Lung (tissue), 12 donors: Measurements from ENCODE around the gene GRHL1. TPM values are rescaled to one million over a fixed set of nuclear protein-coding genes. Genes with fewer than 3 reads are reported as not detected.
"Not testable (repeated sequence)": the region's sequence is repeated elsewhere in the genome, so short reads cannot be mapped to it uniquely, and the experiment has no call there.

Experiments used
- ATAC-seq: fragments of 200-7000 bp; cut with Tn5 transposase; one replicate; pipeline ENCODE4 v1.9.1; 2020; ENCODE audit warnings: moderate number of reproducible peaks; ENCODE audit not compliant: insufficient read depth, low FRiP score
- DNase-seq, 3 donors: peaks; one replicate each; pipeline ENCODE4 v3.0.0-alpha.2; 2013 to 2017
- H3K27ac ChIP-seq, 2 donors: one replicate each; pipeline ENCODE4 v1.5.1; 2013; ENCODE audit warnings: mild to moderate bottlenecking in 2 of 2, moderate library complexity in 2 of 2, control low read depth in 1 of 2, inconsistent platforms in 1 of 2, low read depth in 1 of 2, low read length in 1 of 2
- H3K27me3 ChIP-seq, 3 donors: one replicate each; pipeline ENCODE4 v1.5.1; 2013; ENCODE audit warnings: low read length in 2 of 3; ENCODE audit not compliant: control insufficient read depth in 3 of 3, insufficient read depth in 3 of 3
- H3K36me3 ChIP-seq, 4 donors: one replicate each; pipeline ENCODE4 v1.5.1; 2013; ENCODE audit warnings: low read length in 4 of 4, mild to moderate bottlenecking in 1 of 4, moderate library complexity in 1 of 4; ENCODE audit not compliant: control insufficient read depth in 4 of 4, insufficient read depth in 4 of 4
- H3K4me1 ChIP-seq, 5 donors: one replicate each; pipeline ENCODE4 v1.5.1; 2013; ENCODE audit warnings: low read length in 5 of 5, mild to moderate bottlenecking in 2 of 5, moderate library complexity in 1 of 5; ENCODE audit not compliant: control insufficient read depth in 5 of 5, insufficient read depth in 5 of 5
- H3K4me3 ChIP-seq: one replicate; pipeline ENCODE4 v1.5.1; 2013; ENCODE audit warnings: mild to moderate bottlenecking, control low read depth, moderate library complexity
- H3K9ac ChIP-seq, 2 donors: one replicate each; pipeline ENCODE4 v1.5.1; 2013; ENCODE audit warnings: low read length in 2 of 2, control low read depth in 1 of 2; ENCODE audit not compliant: insufficient read depth in 1 of 2
- H3K9me3 ChIP-seq, 4 donors: one replicate each; pipeline ENCODE4 v1.5.1; 2013; ENCODE audit warnings: low read length in 3 of 4, mild to moderate bottlenecking in 1 of 4, moderate library complexity in 1 of 4; ENCODE audit not compliant: control insufficient read depth in 4 of 4, insufficient read depth in 3 of 4
- WGBS, 2 donors: extraction: QIAGEN DNeasy Blood & Tissue Kit; methylation state at CpG; one replicate each; pipeline ENCODE4 v1.1.7; 2013; 5-methylcytosine and 5-hydroxymethylcytosine counted together
- polyA plus RNA-seq, 2 donors: library from polyadenylated mRNA; stranded (reverse); fragments of 200-250 nt; gene quantifications; one replicate each; pipeline ENCODE4 v1.2.1, GENCODE V29; 2013
- total RNA-seq, 2 donors: library from RNA; depleted of rRNA in 1 of 2; stranded (reverse); fragments of >200 nt in 1 of 2; gene quantifications; one replicate each; pipeline ENCODE4 v1.2.1, GENCODE V29; 2014 to 2021
- TF ChIP-seq, protein P1 (sequence below): IDR thresholded peaks from 2 replicates; pipeline ENCODE4 v1.5.1; 2012; ENCODE audit warnings: mild to moderate bottlenecking; ENCODE audit errors: control extremely low read depth, extremely low read depth
- donor health status: control.
- donor health status: control.
- donor health status: Bipolar disorder and iron deficiency.
- donor health status: healthy.
- donor health status: DM: yes; HTN: yes; CAD: no.

GRHL1 gene
- total and polyA plus RNA-seq, 4 donors: 1.8 to 13.6 (median 5.6) TPM

DNA sequence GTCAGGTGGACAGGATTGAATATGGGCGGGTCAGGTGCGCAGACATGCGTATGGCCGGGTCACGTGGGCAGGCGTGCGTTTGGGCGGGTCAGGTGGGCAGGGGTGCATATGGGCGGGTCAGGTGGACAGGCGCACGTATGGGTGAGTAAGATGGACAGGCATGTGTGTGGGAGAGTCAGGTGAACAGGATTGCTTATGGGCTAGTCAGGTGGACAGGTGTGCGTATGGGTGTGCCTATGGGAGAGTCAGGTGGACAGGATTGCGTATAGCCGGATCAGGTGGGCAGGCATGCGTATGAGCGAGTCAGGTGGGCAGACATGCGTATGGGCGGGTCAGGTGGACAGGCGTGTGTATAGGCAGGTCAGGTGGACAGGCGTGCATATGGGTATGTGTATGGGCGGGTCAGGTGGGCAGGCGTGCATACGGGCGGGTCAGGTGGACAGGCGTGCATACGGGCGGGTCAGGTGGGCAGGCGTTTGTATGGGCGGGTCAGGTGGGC, 61.5 kb downstream of the GRHL1 start:
- ATAC-seq (no peak), DNase-seq (no peak)
- H3K9ac ChIP-seq: no peak overlapping the region

DNA sequence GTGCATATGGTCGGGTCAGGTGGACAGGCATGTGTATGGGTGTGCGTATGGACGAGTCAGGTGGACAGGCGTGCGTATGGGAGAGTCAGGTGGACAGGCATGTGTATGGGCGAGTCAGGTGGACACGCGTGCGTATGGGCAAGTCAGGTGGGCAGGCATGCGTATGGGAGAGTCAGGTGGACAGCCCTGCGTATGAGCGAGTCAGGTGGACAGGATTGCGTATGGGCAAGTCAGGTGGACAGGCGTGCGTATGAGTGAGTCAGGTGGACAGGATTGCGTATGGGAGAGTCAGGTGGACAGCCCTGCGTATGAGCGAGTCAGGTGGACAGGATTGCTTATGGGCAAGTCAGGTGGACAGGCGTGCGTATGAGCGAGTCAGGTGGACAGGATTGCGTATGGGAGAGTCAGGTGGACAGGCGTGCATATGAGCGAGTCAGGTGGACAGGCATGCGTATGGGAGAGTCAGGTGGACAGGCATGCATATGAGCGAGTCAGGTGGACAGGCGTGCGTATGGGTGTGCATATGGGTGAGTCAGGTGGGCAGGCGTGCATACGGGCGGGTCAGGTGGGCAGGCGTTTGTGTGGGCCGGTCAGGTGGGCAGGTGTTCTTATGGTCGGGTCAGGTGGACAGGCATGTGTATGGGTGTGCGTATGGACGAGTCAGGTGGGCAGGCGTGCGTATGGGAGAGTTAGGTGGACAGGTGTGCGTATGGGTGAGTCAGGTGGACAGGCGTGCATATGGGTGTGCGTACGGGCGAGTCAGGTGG, 62.3 kb downstream of the GRHL1 start:
- not testable (repeated sequence) for H3K27me3 ChIP-seq, H3K9ac ChIP-seq, DNase-seq, H3K27ac ChIP-seq, H3K9me3 ChIP-seq, ATAC-seq, H3K4me3 ChIP-seq, H3K36me3 ChIP-seq
- H3K4me1 ChIP-seq: peaks cover 0 to 15% (median 5%) of the 10 kb centered on the region in 5 donors
- 95 to 98% methylated on average over 43 of the region's 43 CpGs for WGBS, 2 donors

More for the DNA sequence above, 61.5 kb downstream of the GRHL1 start:
- Histone ChIP-seq H3K27ac (no peak overlapping the region), H3K36me3 (no peaks in the 10 kb centered on the region), H3K4me1 (peaks cover 0 to 15% (median 5%) of the 10 kb centered on the region in 5 donors), H3K4me3 (no peak overlapping the region), H3K27me3 (no peaks in the 10 kb centered on the region), H3K9me3 (no peaks in the 10 kb centered on the region)
- WGBS, 2 donors: 95% methylated on average over 29 of the region's 29 CpGs
- TF ChIP-seq, protein P1, sequence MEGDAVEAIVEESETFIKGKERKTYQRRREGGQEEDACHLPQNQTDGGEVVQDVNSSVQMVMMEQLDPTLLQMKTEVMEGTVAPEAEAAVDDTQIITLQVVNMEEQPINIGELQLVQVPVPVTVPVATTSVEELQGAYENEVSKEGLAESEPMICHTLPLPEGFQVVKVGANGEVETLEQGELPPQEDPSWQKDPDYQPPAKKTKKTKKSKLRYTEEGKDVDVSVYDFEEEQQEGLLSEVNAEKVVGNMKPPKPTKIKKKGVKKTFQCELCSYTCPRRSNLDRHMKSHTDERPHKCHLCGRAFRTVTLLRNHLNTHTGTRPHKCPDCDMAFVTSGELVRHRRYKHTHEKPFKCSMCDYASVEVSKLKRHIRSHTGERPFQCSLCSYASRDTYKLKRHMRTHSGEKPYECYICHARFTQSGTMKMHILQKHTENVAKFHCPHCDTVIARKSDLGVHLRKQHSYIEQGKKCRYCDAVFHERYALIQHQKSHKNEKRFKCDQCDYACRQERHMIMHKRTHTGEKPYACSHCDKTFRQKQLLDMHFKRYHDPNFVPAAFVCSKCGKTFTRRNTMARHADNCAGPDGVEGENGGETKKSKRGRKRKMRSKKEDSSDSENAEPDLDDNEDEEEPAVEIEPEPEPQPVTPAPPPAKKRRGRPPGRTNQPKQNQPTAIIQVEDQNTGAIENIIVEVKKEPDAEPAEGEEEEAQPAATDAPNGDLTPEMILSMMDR: no peak

DNA sequence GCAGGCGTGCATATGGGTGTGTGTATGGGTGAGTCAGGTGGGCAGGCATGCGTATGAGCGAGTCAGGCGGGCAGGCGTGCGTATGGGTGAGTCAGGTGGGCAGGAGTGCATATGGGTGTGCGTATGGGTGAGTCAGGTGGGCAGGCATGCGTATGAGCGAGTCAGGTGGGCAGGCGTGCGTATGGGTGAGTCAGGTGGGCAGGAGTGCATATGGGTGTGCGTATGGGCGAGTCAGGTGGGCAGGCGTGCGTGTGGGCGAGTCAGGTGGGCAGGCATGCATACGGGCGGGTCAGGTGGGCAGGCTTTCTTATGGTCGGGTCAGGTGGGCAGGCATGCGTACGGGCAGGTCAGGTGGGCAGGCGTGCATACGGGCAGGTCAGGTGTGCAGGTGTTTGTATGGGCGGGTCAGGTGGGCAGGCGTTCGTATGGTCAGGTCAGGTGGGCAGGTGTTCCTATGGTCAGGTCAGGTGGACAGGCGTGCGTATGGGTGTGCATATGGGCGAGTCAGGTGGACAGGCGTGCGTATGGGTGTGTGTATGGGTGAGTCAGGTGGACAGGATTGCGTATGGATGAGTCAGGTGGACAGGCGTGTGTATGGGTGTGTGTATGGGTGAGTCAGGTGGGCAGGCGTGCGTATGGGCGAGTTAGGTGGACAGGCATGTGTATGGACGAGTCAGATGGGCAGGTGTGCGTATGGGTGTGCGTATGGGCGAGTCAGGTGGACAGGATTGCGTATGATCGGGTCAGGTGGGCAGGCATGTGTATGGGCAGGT, 63.1 kb downstream of the GRHL1 start:
- Histone ChIP-seq H3K4me1 (peaks cover 0 to 10% (median 5%) of the 10 kb centered on the region in 5 donors), H3K4me3 (no peak overlapping the region), H3K27me3 (no peaks in the 10 kb centered on the region), H3K36me3 (no peaks in the 10 kb centered on the region), H3K27ac (no peak overlapping the region), H3K9ac (no peak overlapping the region), H3K9me3 (no peaks in the 10 kb centered on the region)
- DNase-seq: no peak
- TF ChIP-seq, protein P1: no peak
- no peak for ATAC-seq
- 95 to 98% methylated on average over 42 of the region's 42 CpGs for WGBS, 2 donors

DNA sequence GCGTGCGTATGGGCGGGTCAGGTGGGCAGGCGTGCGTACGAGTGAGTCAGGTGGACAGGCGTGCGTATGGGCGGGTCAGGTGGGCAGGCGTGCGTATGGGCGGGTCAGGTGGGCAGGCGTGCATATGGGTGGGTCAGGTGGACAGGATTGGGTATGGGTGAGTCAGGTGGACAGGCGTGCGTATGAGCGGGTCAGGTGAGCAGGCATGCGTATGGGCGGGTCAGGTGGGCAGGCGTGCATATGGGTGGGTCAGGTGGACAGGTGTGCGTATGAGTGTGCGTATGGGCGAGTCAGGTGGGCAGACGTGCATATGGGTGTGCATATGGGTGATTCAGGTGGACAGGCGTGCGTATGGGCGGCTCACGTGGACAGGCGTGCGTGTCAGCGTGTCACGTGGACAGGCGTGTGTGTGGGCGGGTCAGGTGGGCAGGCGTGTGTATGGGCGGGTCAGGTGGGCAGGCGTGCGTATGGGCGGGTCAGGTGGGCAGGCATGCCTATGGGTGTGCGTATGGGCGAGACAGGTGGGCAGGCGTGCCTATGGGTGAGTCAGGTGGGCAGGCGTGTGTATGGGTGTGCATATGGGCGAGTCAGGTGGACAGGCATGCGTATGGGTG, 64.0 kb downstream of the GRHL1 start:
- not testable (repeated sequence) for DNase-seq, ATAC-seq, H3K9me3 ChIP-seq, H3K4me3 ChIP-seq, H3K36me3 ChIP-seq, H3K9ac ChIP-seq, H3K27me3 ChIP-seq, H3K4me1 ChIP-seq, H3K27ac ChIP-seq
- WGBS, 2 donors: 97 to 98% methylated on average over 41 to 44 of the region's 44 CpGs
